GM04503 (cell line): ENCODE measurements around the gene CADPS2.
"Not testable (repeated sequence)": the region's sequence is repeated elsewhere in the genome, so short reads cannot be mapped to it uniquely, and the experiment has no call there.

ENCODE experiments used
- DNase-seq: peaks from one replicate; pipeline ENCODE4 v3.0.0-alpha.2; 2012; ENCODE audit warnings: low read depth

CADPS2 gene

GRCh38 chr7:122709930-122710646, 176.2 kb downstream of the CADPS2 start:
- no peak for DNase-seq

GRCh38 chr7:122706836-122707235, 179.4 kb downstream of the CADPS2 start:
- no peak for DNase-seq

GRCh38 chr7:122702872-122703510, 183.3 kb downstream of the CADPS2 start, which contains the start of gene RNF148:
Gene RNF148, minus strand, starts transcription at chr7:122702922. Its CDS starts 172 bp downstream, at chr7:122702750.
- no peak for DNase-seq

- no peak for DNase-seq
Observed at GRCh38 chr7:122699017-122699416, 187.2 kb downstream of the CADPS2 start, which contains the start of gene RNF133. Gene RNF133, minus strand, starts transcription at chr7:122699117. Its CDS starts 199 bp downstream, at chr7:122698918.

GRCh38 chr7:122695816-122696215, 190.4 kb downstream of the CADPS2 start:
- DNase-seq, result no peak

- no peak for DNase-seq
Observed at GRCh38 chr7:122694697-122695096, 191.6 kb downstream of the CADPS2 start.

GRCh38 chr7:122692769-122693309, 193.4 kb downstream of the CADPS2 start:
- no peak for DNase-seq

GRCh38 chr7:122691569-122692235, 194.6 kb downstream of the CADPS2 start:
- DNase-seq, result no peak

- no peak for DNase-seq
Observed at GRCh38 chr7:122689346-122690109, 196.7 kb downstream of the CADPS2 start.

GRCh38 chr7:122688400-122688998, 197.8 kb downstream of the CADPS2 start:
- DNase-seq, result no peak

GRCh38 chr7:122686360-122686878, 199.8 kb downstream of the CADPS2 start:
- no peak for DNase-seq

- no peak for DNase-seq
Observed at GRCh38 chr7:122684504-122684903, 201.8 kb downstream of the CADPS2 start.

GRCh38 chr7:122682815-122683550, 203.3 kb downstream of the CADPS2 start:
- DNase-seq, result no peak

GRCh38 chr7:122681186-122681585, 205.1 kb downstream of the CADPS2 start:
- DNase-seq, result not testable (repeated sequence)

GRCh38 chr7:122679813-122680212, 206.4 kb downstream of the CADPS2 start:
- no peak for DNase-seq

GRCh38 chr7:122679269-122679709, 207.0 kb downstream of the CADPS2 start:
- not testable (repeated sequence) for DNase-seq

GRCh38 chr7:122677149-122677548, 209.1 kb downstream of the CADPS2 start:
- no peak for DNase-seq

GRCh38 chr7:122676466-122676865, 209.8 kb downstream of the CADPS2 start:
- DNase-seq, result no peak

- no peak for DNase-seq
Observed at GRCh38 chr7:122675621-122676020, 210.6 kb downstream of the CADPS2 start.

- DNase-seq, result no peak
Observed at GRCh38 chr7:122675011-122675410, 211.2 kb downstream of the CADPS2 start.
